ENCODE results near the gene TTLL11. TPM values are rescaled to one million over a fixed set of nuclear protein-coding genes. Genes with fewer than 3 reads are reported as not detected.

TTLL11 gene
- polyA plus RNA-seq, 1 of the 3 experiments (the other 2 are of a cell fraction), result 6.8 TPM

- Histone ChIP-seq H3K4me3 (ENCODE audit: low read depth in 2 of 2, low read length in 1 of 2) (no peak overlapping the region), H3K4me2 (no peak overlapping the region), H3K9ac (no peak overlapping the region), H3F3A (replicated peaks; ENCODE audit: insufficient read depth) (no peaks in the 10 kb centered on the region), H3K79me2 (ENCODE audit: insufficient read depth) (peaks cover 67% of the 10 kb centered on the region), H3K36me3 (replicated peaks in 1 of 2; ENCODE audit: control insufficient read depth in 1 of 2, insufficient read depth in 2 of 2, low read length in 1 of 2) (peaks cover 0 to 11% of the 10 kb centered on the region in 2 experiments), H3K4me1 (ENCODE audit: control insufficient read depth in 1 of 2, insufficient read depth in 2 of 2, low read depth in 1 of 2, low read length in 1 of 2) (peaks cover 1 to 8% of the 10 kb centered on the region in 2 experiments; a peak in 2 of 4 replicates), H2AFZ (ENCODE audit: low read depth) (no peak overlapping the region), H3K9me3 (no peaks in the 10 kb centered on the region), H3K27ac (ENCODE audit: low read depth in 2 of 2, low read length in 1 of 2) (no peak overlapping the region), H4K20me1 (ENCODE audit: insufficient read depth) (no peaks in the 10 kb centered on the region), H3K9me2 (no peaks in the 10 kb centered on the region), H3K27me3 (ENCODE audit: insufficient read depth) (no peaks in the 10 kb centered on the region)
- no peak for DNase-seq
- POLR2A ChIA-PET, result no interaction called here
- TF ChIP-seq REST (IDR thresholded peaks at IDR 0.05; ENCODE audit: low read depth, low read length) (no peak), ZBTB33 (IDR thresholded peaks at IDR 0.05; ENCODE audit: borderline replicate concordance, low read depth) (no peak), EZH2phosphoT487 (IDR thresholded peaks at IDR 0.05; ENCODE audit: borderline replicate concordance, low read depth) (no peak), FOXM1 (IDR thresholded peaks at IDR 0.05; ENCODE audit: low read depth) (no peak)
- WGBS (ENCODE audit: low lambda C conversion rate), result 90% methylated on average over 3 of the region's 3 CpGs
- CTCF ChIA-PET, result interaction anchor here (3.2 kb wide), 1 partner anchor 8 kb away, joined by 12 read pairs; no protein-coding TSS in a partner anchor
Observed at GRCh38 chr9:121938621-121939020, 154.5 kb downstream of the TTLL11 start.

GRCh38 chr9:121937240-121937639 lies 155.9 kb downstream of the TTLL11 start:
- no peak overlapping the region for H3K4me2 ChIP-seq
- H3K9me2 ChIP-seq, result no peaks in the 10 kb centered on the region
- H4K20me1 ChIP-seq (ENCODE audit: insufficient read depth), result no peaks in the 10 kb centered on the region
- 95% methylated on average over 2 of the region's 2 CpGs for WGBS (ENCODE audit: low lambda C conversion rate)
- CTCF ChIA-PET, result interaction anchor here (2.0 kb wide), 1 partner anchor 253 kb away, joined by 5 read pairs; no protein-coding TSS in a partner anchor
- H3K79me2 ChIP-seq (ENCODE audit: insufficient read depth), result peaks cover 58% of the 10 kb centered on the region
- no peak for DNase-seq
- H2AFZ ChIP-seq (ENCODE audit: low read depth), result no peak overlapping the region
- no peaks in the 10 kb centered on the region for H3F3A ChIP-seq (replicated peaks; ENCODE audit: insufficient read depth)
- POLR2A ChIA-PET, result no interaction called here
- peaks cover 0 to 5% of the 10 kb centered on the region in 2 experiments; a peak in 1 of 4 replicates for H3K4me1 ChIP-seq (ENCODE audit: control insufficient read depth in 1 of 2, insufficient read depth in 2 of 2, low read depth in 1 of 2, low read length in 1 of 2)
- no peak overlapping the region for H3K27ac ChIP-seq (ENCODE audit: low read depth in 2 of 2, low read length in 1 of 2)
- no peaks in the 10 kb centered on the region for H3K27me3 ChIP-seq (ENCODE audit: insufficient read depth)
- H3K9ac ChIP-seq, result no peak overlapping the region
- no peak overlapping the region for H3K4me3 ChIP-seq (ENCODE audit: low read depth in 2 of 2, low read length in 1 of 2)
- no peak for TF ChIP-seq JUND (IDR thresholded peaks at IDR 0.05)
- TF ChIP-seq CTCF (IDR thresholded peaks at IDR 0.05), result no peak
- TF ChIP-seq RFX5 (IDR thresholded peaks at IDR 0.05; ENCODE audit: low read length), result no peak
- no peak for TF ChIP-seq IRF3 (IDR thresholded peaks at IDR 0.05; ENCODE audit: low read depth, low read length)
- no peak for TF ChIP-seq GATA2 (CRISPR knock-in tag; IDR thresholded peaks at IDR 0.05)
- H3K36me3 ChIP-seq (replicated peaks in 1 of 2; ENCODE audit: control insufficient read depth in 1 of 2, insufficient read depth in 2 of 2, low read length in 1 of 2), result peaks cover 0 to 5% of the 10 kb centered on the region in 2 experiments
- H3K9me3 ChIP-seq, result no peaks in the 10 kb centered on the region

All from SK-N-SH (cell line).